Measurements from ENCODE around the gene GID8.
"Not testable (repeated sequence)": the region's sequence is repeated elsewhere in the genome, so short reads cannot be mapped to it uniquely, and the experiment has no call there.

GID8 gene

DNA sequence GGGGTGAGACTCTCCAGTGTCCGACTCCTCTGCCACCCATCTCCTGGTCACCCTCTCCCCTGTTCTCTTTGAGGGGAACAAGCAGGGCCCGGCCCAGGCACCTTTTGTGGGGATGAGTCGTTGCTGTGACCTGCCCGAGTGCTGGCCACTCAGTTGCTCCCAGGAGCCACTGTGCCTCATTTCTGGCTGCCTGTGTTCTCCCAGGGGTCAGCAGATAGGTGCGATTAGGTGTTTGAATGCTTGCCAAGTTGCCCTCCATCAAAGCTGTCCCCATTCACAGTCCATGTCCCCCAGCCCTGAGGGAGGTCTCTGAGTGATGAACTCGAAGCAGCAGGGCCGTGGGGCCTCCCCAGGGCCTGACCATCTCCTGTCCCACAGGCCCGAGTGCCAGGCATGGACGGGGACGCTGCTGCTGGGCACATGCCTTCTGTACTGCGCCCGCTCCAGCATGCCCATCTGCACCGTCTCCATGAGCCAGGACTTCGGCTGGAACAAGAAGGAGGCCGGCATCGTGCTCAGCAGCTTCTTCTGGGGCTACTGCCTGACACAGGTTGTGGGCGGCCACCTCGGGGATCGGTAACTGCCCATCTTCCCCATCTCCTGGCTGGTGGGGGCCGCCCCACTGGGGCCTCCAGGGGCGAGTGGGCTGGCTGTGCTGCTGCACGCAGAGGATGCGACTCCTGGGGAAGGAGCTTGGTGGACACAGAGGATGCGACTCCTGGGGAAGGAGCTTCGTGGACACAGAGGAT lies 18.6 kb downstream of the GID8 start:
- DNase-seq (ENCODE audit: extremely low read depth in 1 of 2, low read depth in 1 of 2): no peak

DNA sequence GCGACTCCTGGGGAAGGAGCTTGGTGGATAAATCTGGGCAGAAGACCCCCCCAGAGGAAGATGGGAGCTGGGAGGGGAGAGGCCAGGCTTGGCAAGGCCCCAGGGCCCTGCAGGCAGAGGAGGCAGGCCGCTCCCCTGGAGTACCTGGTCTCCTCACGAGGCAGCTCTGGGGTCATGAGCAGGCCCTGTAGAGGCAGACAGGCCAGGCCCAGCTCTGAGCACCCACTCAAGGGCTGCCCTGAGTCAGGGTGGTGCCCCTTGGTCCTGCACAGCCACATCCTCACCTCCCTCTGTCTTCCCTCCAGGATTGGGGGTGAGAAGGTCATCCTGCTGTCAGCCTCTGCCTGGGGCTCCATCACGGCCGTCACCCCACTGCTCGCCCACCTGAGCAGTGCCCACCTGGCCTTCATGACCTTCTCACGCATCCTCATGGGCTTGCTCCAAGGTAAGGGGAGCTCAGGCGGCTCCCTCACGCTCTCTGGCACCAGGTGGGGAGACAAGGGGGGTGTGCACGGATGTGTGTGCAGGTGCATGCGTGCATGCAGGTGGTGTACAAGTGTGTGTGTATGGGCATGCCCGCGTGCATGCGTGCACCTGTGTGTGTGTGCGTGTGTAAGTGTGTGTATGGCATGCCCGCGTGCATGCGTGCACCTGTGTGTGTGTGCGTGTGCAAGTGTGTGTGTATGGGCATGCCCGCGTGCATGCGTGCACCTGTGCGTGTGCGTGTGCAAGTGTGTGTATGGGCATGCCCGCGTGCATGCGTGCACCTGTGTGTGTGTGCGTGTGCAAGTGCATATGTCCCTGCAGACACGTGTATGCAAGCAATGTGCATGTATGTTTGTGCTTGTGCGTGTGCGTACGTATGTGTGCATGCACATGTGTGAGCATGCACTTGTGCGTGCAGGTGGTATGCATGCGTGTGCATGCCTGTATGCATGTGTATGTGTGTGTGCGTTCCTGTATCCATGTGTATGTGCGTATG lies 19.5 kb downstream of the GID8 start:
- DNase-seq (ENCODE audit: extremely low read depth in 1 of 2, low read depth in 1 of 2): no peak

DNA sequence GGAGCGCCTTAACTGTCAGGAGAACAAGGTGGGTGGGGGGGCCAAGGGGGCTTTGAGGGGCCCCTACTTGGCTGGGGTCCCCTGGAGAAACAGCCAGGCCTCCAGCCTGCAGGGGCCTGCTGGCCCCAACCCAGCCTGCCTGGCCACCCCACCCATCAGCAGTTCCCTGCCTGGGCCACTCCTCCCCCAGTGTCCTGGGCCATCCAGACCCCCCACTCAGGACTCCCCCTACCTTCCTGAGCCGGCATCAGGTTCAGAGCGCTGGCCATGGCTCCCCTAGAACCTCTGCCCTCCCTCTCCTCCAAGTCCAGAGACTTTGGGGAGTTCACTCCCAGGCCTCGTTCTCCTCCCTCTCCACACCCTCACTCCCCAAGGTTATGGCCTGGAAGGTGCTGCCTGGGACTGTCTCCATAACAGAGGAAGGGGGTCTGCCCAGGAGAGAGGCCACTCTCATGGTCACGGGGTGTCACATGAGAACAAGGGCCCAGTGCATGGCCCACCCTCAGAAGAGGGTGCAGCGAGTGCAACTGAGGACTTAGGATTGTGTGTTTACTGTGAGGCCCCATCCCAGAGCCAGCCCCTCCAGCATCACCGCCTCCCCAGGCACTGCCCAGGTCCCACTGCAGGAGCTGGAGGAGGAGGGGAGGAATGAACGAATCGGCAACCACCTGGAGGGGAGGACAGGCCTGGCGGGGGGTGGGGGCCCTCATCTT lies 20.6 kb downstream of the GID8 start:
- DNase-seq (ENCODE audit: extremely low read depth in 1 of 2, low read depth in 1 of 2): no peak

DNA sequence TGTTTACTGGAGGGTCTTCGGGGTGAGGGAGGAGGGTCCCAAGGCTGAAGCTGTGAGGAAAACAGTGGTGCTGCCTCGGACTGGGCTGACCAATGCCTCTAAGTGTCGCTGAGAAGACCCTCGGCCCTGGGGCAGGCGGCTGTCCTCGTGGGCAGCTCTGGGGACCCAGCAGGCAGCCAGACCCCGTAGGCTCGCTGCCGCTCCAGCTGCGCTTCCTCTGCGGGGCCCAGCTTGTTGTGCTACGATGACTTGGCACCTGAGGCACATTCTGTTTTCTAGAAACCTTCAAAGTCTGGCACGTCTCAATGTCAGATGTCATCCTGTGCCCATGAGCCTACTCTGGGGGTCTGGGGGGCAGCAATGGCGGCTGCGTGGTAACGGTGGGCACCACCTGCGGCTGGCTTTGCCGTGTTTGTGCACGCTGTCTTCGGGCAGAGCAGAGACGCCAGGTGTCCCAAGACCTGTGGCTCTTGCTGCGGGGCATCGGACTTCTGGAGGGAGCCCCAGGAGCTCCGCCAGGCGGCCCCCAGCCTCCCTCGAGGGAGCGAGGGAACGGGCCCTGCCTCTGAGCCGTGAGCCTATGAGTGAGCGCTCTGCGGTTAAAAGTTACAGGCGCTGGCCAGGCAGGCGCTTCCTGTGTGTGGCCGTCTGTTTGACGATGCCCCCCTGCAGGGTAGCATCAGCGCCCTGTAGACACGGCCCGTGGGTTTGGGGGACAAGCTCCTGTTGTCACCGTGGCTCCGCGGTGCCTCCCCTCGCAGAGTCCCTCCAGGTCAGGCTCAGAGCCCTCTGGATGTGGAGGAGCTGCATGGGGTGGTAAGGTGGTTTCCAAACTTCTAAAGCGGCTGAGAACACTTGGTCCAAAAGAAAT lies 21.4 kb downstream of the GID8 start:
- DNase-seq (ENCODE audit: extremely low read depth in 1 of 2, low read depth in 1 of 2): no peak

DNA sequence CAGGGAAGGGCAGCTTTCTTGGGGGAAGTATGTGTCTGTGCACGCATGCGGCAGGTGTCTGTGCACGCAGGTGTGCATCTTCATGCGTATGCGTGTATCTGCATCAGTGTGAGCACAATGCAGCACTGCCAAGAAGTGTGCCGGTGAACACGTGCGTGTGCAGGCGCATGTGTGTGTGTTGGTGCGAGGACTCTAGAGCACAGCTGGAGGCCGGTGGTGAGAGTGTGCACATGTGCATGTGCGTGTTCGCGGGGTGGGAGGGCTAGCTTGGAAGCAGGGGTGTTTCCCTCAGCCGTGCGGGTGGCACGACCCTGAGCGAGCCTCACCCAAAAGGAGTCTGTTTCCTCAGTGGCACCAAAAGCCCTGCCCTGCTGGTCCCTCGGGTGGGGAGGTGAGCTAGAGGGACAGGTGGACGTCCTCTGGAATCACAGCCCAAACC lies 22.1 kb downstream of the GID8 start:
- no peak for DNase-seq (ENCODE audit: extremely low read depth in 1 of 2, low read depth in 1 of 2)

DNA sequence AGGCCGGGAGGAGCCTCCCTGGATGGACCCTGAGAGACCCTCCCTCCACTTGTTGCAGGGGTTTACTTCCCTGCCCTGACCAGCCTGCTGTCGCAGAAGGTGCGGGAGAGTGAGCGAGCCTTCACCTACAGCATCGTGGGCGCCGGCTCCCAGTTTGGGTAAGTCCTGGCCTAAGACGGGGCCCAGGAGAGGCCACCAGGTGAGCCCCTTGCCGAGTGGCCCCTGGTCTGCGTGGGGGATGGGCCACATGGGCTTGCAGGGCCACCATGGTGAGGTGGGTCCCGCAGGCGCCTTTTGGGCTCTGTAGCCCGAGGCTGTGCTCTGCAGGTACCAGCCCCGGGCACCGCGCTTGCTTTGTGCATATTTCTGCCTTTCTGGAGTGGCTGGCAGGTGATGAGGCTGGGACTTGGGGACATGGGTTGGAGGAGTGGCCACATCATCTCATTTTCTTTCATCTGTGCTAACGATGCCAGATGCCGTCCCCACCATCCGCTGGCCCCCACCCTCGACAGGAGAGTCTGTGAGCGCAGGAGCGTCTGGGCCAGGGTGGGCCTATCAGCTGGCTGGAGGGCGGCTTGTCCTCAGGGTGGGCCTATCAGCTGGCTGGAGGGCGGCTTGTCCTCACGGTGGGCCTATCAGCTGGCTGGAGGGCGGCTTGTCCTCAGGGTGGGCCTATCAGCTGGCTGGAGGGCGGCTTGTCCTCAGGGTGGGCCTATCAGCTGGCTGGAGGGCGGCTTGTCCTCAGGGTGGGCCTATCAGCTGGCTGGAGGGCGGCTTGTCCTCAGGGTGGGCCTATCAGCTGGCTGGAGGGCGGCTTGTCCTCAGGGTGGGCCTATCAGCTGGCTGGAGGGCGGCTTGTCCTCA lies 22.7 kb downstream of the GID8 start:
- not testable (repeated sequence) for DNase-seq (ENCODE audit: extremely low read depth in 1 of 2, low read depth in 1 of 2)

DNA sequence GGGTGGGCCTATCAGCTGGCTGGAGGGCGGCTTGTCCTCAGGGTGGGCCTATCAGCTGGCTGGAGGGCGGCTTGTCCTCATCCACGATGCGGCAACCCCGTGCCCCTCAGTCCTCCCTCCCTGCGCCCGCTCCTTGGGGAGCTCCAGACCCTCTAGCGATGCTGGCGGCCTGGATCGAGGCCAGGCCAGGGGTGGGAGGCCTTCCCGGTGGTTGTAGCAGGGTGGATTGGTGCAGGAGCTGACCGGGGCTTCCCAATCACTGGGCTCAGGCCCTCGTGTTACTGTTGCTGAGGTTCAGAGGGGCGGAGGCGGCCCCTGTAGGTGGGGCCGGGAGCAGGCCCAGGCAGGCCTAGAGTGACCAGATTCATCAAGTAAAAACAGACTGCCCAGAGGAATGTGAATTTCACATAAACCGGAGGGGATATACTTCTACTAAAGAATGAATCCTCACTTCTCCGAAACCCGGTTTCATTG lies 23.4 kb downstream of the GID8 start:
- DNase-seq (ENCODE audit: extremely low read depth in 1 of 2, low read depth in 1 of 2): no peak

DNA sequence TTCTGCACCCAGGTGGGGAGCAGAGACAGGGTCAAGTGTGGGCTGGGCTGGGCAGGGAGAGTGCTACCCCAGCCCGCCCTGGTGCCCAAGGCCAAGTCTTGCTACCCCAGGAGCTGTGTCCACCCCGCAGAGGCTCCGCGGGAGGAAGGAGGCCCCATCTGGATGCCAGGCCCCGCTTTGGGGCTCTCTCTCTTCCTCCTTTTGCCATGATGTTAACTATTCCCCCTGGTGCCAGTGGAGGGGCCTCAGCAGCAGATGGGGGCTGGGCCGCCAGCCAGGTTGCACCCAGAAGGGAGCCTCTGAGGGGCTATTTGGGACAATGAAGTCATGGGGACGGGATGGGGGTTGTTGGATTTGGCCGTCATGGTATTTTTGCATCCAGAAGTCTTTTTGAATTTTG lies 23.9 kb downstream of the GID8 start:
- no peak for DNase-seq (ENCODE audit: extremely low read depth in 1 of 2, low read depth in 1 of 2)

DNA sequence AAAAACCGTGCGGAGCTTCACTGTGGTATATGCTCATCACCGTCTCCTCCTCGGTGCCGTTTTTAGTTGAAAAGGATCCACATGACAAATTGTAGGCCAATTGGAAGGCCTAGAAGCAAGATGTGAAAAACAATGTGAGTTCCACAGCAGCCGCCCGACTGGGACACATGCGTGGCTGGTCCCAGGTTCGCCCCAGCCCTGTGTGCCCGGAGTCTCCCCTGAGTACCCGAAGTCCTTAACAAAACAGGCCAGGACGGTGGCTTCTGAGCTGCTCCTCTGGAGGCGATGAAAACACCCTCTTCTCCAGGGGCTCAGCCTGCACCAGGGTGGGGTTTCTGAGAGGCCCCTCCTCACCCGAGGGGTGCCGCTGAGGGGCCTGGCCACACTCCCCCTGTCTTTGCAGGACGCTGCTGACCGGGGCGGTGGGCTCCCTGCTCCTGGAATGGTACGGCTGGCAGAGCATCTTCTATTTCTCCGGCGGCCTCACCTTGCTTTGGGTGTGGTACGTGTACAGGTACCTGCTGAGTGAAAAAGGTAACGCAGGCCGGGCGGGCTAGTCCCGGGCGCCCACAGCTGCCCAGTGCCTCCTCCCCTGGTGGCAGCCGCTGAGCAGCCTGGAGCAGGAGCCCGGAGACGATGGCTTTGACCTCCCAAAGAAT lies 24.4 kb downstream of the GID8 start:
- no peak for DNase-seq (ENCODE audit: extremely low read depth in 1 of 2, low read depth in 1 of 2)

DNA sequence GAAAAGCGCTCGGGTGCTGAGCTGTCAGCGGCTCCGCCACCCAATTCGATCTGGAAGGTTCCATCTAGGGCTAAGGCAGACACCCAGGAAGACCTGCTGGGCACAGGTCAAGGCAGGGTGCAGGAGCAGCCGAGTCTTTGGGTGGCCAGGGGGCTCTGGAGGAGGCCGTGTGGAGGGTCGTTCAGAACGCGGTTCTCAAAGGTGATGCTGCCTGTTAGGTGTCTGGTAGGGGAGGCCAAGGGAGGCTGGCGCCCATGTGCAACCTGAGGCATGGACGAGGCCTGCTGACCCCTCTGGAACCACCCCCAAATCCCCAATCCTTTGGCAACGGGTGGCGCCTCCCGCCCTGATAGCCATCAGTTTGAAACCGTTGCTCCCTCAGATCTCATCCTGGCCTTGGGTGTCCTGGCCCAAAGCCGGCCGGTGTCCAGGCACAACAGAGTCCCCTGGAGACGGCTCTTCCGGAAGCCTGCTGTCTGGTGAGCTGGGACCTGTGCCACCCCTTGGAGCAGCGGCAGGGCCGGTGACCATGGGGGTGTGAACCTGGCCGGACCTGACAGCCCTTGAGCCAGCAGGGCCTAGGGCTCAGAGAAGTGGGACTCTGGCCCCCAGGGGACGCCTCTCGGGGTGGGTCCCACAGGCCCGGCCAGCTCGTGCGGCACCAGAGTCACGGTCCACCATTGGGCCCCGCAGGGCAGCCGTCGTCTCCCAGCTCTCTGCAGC lies 25.1 kb downstream of the GID8 start:
- DNase-seq (ENCODE audit: extremely low read depth in 1 of 2, low read depth in 1 of 2): no peak

DNA sequence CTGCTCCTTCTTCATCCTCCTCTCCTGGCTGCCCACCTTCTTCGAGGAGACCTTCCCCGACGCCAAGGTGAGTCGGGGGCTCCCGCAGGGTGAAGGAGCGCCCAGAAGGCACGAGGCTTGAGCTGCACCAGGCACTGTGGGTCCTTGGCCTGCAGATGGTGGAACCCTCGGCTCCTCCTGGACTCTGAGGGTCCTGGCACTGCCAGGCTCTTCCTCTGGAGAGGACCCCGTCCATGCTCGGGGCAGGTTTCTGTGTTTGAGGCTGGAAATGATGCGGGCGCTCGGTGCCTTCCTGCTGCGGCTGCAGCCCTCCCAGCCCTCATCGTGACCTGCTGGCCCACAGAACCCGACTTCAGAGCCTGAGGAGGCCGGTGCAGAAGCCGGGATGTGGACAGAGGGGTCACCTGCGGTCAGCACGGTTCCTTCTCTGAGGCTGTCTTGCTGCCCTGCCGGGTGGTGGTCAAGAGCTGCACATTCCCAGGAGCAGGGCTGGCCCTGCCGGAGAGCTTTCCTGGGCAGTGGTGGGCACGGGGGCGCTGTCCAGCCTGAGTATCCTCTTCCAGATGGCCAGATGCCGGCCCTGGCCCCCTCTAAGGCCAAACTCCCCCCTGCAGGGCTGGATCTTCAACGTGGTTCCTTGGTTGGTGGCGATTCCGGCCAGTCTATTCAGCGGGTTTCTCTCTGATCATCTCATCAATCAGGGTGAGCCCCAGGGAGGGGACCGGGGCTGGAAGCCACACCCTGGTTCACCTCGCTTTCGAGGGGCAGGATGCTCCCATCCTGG lies 25.9 kb downstream of the GID8 start:
- no peak for DNase-seq (ENCODE audit: extremely low read depth in 1 of 2, low read depth in 1 of 2)

DNA sequence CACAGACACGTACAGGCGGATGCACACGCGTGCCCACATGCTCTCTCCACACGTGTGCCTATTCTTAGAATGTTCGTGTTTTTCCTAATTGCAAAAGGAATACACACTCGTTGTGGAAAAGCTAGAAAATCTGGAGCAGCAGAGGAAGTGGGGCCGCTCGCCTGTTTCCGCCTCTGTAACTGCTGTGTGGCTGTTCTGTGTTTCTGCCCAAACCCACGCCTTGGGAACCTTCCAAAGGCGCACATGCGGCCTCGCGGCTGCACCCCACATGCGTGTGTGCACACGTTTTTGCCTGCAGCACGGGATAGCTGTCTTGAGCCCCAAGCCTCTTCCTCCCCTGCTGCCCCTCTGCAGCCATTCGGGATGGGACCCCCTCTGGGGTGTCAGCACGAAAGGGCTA lies 26.8 kb downstream of the GID8 start:
- no peak for DNase-seq (ENCODE audit: extremely low read depth in 1 of 2, low read depth in 1 of 2)

DNA sequence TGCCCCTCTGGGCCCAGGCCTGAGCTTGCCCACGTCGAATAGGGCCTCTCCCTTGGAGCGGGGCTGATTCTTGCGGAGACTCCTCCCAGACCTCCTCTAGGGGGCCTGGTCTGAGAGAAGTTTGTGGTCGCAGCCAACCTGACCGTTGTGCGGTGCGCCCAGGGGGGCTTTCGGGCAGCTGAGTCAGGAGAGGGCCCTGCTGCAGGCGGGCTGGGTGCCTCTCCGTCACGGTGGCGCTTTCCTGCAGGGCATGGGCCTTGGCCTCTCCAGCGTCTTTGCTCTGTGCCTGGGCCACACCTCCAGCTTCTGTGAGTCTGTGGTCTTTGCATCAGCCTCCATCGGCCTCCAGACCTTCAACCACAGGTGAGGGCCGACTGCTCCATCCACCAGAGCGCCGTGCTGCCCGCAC lies 27.4 kb downstream of the GID8 start:
- DNase-seq (ENCODE audit: extremely low read depth in 1 of 2, low read depth in 1 of 2): no peak

DNA sequence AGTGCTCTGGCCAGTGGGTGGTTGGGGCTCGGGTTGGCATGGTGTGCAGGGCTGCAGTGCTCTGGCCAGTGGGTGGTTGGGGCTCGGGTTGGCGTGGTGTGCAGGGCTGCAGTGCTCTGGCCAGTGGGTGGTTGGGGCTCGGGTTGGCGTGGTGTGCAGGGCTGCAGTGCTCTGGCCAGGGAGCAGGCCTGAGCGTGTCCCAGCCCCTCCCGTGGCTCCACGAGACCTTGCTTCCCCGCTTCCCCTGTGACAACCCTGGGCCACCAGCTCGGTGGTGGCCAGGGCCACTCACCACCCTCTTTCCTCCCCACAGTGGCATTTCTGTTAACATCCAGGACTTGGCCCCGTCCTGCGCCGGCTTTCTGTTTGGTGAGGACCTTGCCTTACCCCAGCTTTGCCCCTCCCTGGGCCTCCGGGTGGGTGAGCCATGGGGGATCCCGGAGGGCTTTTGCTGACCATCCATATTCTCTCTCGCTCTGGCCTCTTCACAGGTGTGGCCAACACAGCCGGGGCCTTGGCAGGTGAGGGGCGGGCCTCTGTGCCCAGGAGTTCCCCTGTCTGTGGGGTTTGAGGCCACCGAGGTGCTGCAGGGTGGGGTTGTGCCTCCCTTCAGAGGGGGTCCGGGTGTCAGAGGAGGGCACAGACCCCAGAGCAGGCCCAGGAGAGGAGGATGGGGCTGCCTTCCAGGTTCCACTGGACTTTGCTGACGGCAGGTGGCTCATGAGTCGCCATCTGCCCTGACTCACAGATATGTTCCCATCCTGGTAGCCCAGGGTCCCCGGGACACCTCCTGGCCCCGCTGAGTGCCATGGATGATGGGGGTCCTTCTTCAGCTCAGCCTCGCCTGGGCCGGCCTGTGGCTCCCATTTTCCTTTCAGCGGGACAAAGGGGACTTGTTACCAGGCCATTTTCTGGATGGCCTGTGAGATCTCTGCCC lies 28.5 kb downstream of the GID8 start:
- no peak for DNase-seq (ENCODE audit: extremely low read depth in 1 of 2, low read depth in 1 of 2)

DNA sequence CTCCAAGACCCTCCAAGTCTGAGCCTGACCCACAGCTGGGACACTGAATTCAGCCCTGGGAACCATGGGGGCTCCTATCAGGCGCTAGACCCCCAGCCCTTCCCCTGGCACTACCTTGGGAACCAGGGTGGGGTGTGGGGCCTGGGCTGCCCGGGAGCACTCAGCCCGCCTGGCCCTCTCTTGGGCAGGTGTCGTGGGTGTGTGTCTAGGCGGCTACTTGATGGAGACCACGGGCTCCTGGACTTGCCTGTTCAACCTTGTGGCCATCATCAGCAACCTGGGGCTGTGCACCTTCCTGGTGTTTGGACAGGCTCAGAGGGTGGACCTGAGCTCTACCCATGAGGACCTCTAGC lies 29.2 kb downstream of the GID8 start:
- DNase-seq (ENCODE audit: extremely low read depth in 1 of 2, low read depth in 1 of 2): no peak

DNA sequence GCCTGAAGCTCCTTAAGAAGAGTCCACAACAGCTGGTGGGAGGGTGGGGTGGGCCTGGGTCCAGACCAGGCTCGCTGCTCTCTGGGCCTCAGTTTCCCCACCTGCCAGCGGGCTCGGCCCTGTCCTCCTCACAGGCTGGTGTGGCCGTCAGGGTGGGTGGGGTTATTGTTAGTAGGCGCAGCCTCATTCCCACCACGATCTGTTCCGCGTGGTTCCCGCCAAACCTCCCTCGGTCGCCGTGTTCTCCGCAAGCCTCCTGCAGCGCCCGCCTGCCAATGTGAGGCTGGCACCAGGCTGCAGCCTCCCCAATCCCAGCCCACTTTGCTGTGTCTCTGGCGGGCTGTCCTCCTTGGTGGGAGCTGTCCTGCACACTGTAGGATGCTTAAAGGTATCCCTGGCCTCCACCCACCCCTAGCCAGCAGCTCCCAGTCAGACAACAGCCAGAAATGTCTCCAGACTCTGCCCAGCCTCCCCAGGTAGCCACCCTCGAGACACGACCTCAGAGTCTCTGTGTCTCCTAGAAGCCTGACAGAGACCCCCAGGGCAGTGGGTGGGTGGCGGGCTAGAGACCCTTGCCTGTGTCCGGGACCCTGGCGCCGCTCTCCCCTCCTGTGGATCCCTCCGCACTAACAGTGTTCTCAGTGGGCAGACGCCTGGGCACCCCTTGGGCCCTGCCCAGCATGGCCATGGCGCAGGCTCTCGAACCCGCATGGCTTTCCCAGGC lies 29.8 kb downstream of the GID8 start:
- no peak for DNase-seq (ENCODE audit: extremely low read depth in 1 of 2, low read depth in 1 of 2)
